ENCODE results near the gene CNTNAP2. TPM values are rescaled to one million over a fixed set of nuclear protein-coding genes. Genes with fewer than 3 reads are reported as not detected.

Gene CNTNAP2
- total and polyA plus RNA-seq, 2 of the 4 experiments (the other 2 are of a cell fraction), result not detected

DNA sequence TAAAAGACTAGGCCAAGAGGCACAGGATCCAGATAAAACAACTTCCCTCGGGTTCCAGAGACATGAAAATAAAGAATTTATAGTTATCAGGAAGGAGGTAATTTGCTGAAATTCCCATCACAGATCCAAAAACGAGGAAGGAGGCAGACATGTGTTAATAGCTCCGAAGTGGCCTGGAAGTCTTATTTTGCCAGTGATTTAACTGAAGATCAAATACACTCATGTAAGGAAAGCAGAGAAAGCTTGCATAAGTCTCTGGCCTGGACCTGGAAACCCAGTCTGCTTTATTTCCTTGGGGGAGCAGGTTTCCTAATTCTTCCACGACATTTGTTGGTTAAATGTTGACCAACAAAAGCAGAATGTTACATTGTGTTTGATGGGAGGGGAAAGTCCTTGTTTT is 1975.3 kb downstream of the CNTNAP2 start:
- no peak overlapping the region for H2BK120ac ChIP-seq (ENCODE audit: low read depth, low read length)
- DNase-seq (no peak), ATAC-seq (ENCODE audit: low read depth) (no peak)
- CTCF ChIA-PET, result interaction anchor here (0.6 kb wide), 1 partner anchor 1324 kb away, joined by 3 read pairs; no protein-coding TSS in a partner anchor
- H2BK5ac ChIP-seq (ENCODE audit: low read depth, low read length, poor library complexity, severe bottlenecking), result no peak overlapping the region
- no peak overlapping the region for H2BK15ac ChIP-seq (ENCODE audit: low read depth, low read length)
- no peak overlapping the region for H3K9ac ChIP-seq (ENCODE audit: low read depth, low read length)
- no peaks in the 10 kb centered on the region for H3K36me3 ChIP-seq (ENCODE audit: control insufficient read depth, insufficient read depth, low read length)
- in situ Hi-C loops (cut with MboI; ENCODE audit: low sequenced_read_pairs), result no loop called here
- no peaks in the 10 kb centered on the region for H3K27me3 ChIP-seq (ENCODE audit: control insufficient read depth, insufficient read depth, low read length)
- dilution Hi-C loops (cut with HindIII; ENCODE audit: low sequenced_read_pairs, unreplicated experiment), result no loop called here
- H3K18ac ChIP-seq (ENCODE audit: low read depth, low read length), result no peak overlapping the region
- H2AK9ac ChIP-seq (replicated peaks; ENCODE audit: low read depth, low read length, poor library complexity), result no peak overlapping the region
- no peak overlapping the region for H3K4me3 ChIP-seq (ENCODE audit: insufficient read depth, low read depth, low read length)
- intact Hi-C loops (cut with micrococcal nuclease), result no loop called here
- no CpG with 5 or more reads among the region's 4 CpGs for WGBS, 2 experiments (ENCODE audit: extremely low coverage in 2 of 2, insufficient read length in 1 of 2)
- POLR2A ChIA-PET (ENCODE audit: unreplicated experiment), result no interaction called here
- no peak overlapping the region for H3K14ac ChIP-seq (replicated peaks; ENCODE audit: low read depth, low read length)
- peaks cover 3% of the 10 kb centered on the region for H3K9me3 ChIP-seq (ENCODE audit: control insufficient read depth, insufficient read depth, low read length)
- TF ChIP-seq RAD21 (IDR thresholded peaks at IDR 0.05; ENCODE audit: low read length), result no peak
- TF ChIP-seq CEBPB (IDR thresholded peaks at IDR 0.05; ENCODE audit: low read depth, low read length), result no peak
- TF ChIP-seq POLR2A (IDR thresholded peaks at IDR 0.05; ENCODE audit: low read depth, low read length), result no peak
- TF ChIP-seq MAFK (IDR thresholded peaks at IDR 0.05; ENCODE audit: low read depth, low read length), result no peak
- TF ChIP-seq SMC3 (IDR thresholded peaks at IDR 0.05; ENCODE audit: low read depth, low read length), result no peak
- TF ChIP-seq BHLHE40 (IDR thresholded peaks at IDR 0.05; ENCODE audit: low read depth, low read length), result no peak
- no peak for TF ChIP-seq MAZ (IDR thresholded peaks at IDR 0.05; ENCODE audit: borderline replicate concordance, low read depth, low read length)
- TF ChIP-seq, protein P1, sequence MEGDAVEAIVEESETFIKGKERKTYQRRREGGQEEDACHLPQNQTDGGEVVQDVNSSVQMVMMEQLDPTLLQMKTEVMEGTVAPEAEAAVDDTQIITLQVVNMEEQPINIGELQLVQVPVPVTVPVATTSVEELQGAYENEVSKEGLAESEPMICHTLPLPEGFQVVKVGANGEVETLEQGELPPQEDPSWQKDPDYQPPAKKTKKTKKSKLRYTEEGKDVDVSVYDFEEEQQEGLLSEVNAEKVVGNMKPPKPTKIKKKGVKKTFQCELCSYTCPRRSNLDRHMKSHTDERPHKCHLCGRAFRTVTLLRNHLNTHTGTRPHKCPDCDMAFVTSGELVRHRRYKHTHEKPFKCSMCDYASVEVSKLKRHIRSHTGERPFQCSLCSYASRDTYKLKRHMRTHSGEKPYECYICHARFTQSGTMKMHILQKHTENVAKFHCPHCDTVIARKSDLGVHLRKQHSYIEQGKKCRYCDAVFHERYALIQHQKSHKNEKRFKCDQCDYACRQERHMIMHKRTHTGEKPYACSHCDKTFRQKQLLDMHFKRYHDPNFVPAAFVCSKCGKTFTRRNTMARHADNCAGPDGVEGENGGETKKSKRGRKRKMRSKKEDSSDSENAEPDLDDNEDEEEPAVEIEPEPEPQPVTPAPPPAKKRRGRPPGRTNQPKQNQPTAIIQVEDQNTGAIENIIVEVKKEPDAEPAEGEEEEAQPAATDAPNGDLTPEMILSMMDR (conservative IDR thresholded peaks at IDR 0.05; ENCODE audit: low read depth, low read length), result no peak
- TF ChIP-seq, protein P2, sequence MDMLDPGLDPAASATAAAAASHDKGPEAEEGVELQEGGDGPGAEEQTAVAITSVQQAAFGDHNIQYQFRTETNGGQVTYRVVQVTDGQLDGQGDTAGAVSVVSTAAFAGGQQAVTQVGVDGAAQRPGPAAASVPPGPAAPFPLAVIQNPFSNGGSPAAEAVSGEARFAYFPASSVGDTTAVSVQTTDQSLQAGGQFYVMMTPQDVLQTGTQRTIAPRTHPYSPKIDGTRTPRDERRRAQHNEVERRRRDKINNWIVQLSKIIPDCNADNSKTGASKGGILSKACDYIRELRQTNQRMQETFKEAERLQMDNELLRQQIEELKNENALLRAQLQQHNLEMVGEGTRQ (IDR thresholded peaks at IDR 0.05; ENCODE audit: low read depth, low read length), result no peak
- no peak for TF ChIP-seq RCOR1 (IDR thresholded peaks at IDR 0.05; ENCODE audit: insufficient replicate concordance, low read length)
- TF ChIP-seq, protein P3, sequence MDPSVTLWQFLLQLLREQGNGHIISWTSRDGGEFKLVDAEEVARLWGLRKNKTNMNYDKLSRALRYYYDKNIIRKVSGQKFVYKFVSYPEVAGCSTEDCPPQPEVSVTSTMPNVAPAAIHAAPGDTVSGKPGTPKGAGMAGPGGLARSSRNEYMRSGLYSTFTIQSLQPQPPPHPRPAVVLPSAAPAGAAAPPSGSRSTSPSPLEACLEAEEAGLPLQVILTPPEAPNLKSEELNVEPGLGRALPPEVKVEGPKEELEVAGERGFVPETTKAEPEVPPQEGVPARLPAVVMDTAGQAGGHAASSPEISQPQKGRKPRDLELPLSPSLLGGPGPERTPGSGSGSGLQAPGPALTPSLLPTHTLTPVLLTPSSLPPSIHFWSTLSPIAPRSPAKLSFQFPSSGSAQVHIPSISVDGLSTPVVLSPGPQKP (IDR thresholded peaks at IDR 0.05; ENCODE audit: borderline replicate concordance, low read depth, low read length), result no peak
- TF ChIP-seq MXI1 (IDR thresholded peaks at IDR 0.05; ENCODE audit: borderline replicate concordance, low read depth, low read length), result no peak
- TF ChIP-seq NFE2L2 (IDR thresholded peaks at IDR 0.05; ENCODE audit: low read depth, low read length), result no peak
- TF ChIP-seq CHD1 (IDR thresholded peaks at IDR 0.05; ENCODE audit: low read depth, low read length), result no peak
- no peak for TF ChIP-seq RFX5 (IDR thresholded peaks at IDR 0.05; ENCODE audit: low read depth, low read length)
- TF ChIP-seq FOS (IDR thresholded peaks at IDR 0.05; ENCODE audit: low read depth, low read length), result no peak
- no peaks in the 10 kb centered on the region for H3K79me1 ChIP-seq (ENCODE audit: low read depth in 1 of 2, low read length in 2 of 2)
- no peak overlapping the region for H3K27ac ChIP-seq (ENCODE audit: insufficient read depth, low read length)
- H4K5ac ChIP-seq (ENCODE audit: low read depth, low read length), result no peak overlapping the region
- H3K23ac ChIP-seq (ENCODE audit: low read depth, low read length), result no peak overlapping the region
- no peak overlapping the region for H2AK5ac ChIP-seq (ENCODE audit: low read depth, low read length)
- no peak overlapping the region for H4K91ac ChIP-seq (ENCODE audit: insufficient read depth, low read depth, low read length)
- H4K20me1 ChIP-seq (ENCODE audit: insufficient read depth, low read length), result no peaks in the 10 kb centered on the region
- no peaks in the 10 kb centered on the region for H3K9me1 ChIP-seq (ENCODE audit: insufficient read depth, low read length)
- no peak overlapping the region for H2AFZ ChIP-seq (replicated peaks; ENCODE audit: low read length, poor library complexity)
- H3K4me2 ChIP-seq (ENCODE audit: low read depth, low read length), result no peak overlapping the region
- no peak overlapping the region for H3K56ac ChIP-seq (ENCODE audit: extremely low read depth, insufficient read depth, low read length)
- no peaks in the 10 kb centered on the region for H3K4me1 ChIP-seq (ENCODE audit: control insufficient read depth, insufficient read depth, low read length)
- BruUV-seq (replicated peaks), result no TSS peak
- H2BK20ac ChIP-seq (ENCODE audit: low read depth, low read length), result no peak overlapping the region
- no peak overlapping the region for H4K8ac ChIP-seq (ENCODE audit: low read depth in 2 of 2, low read length in 2 of 2)
- no peak overlapping the region for H3K4ac ChIP-seq (ENCODE audit: low read depth, low read length)
